ENCODE results near the gene GINS1. TPM values are rescaled to one million over a fixed set of nuclear protein-coding genes. Genes with fewer than 3 reads are reported as not detected.
A peak's percentile ranks its signal among the peaks of the same experiment; 100 is the strongest.

GINS1 gene
- total and polyA plus RNA-seq, 2 donors (not counting 3 experiments of a cell fraction or from before 2014, with no cell fraction given), result 8.2 to 26.3 TPM

DNA sequence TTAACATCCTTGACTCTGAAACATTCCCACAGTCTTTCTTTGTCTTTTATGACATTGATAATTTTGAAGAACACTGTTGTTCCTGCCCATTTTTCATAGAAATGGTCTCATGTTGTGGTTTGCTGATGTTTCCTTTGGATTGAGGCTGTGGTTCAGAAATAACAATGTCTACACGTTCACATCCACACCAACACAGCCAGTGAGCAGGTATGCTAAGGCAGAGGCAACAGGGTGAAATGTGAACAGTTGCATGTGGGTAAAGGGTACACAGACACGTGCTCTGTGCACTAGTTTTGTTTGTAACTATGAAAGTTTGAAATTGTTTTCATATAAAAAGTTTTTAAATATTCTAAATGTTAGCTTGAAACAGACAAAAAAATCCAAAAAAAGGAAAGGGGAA lies 78.4 kb downstream of the GINS1 start:
- ChIA-PET CTCF (interaction anchor here (1.4 to 1.8 kb wide), 2 partner anchors 55 to 87 kb away, joined by 4 to 5 read pairs; no protein-coding TSS in a partner anchor), POLR2A (no interaction called here)
- no peaks in the 10 kb centered on the region for H3K9me3 ChIP-seq (replicated peaks; ENCODE audit: control insufficient read depth, insufficient read depth, low read length)
- no peaks in the 10 kb centered on the region for H3K79me2 ChIP-seq (ENCODE audit: control insufficient read depth, insufficient read depth, low read length)
- no peak overlapping the region for H3K4me3 ChIP-seq (replicated peaks in 1 of 3; ENCODE audit: insufficient read depth in 1 of 3, low read depth in 1 of 3, low read length in 3 of 3)
- dilution Hi-C loops (cut with MboI; ENCODE audit: extremely low pct_ligation_motif_present, low sequenced_read_pairs), result no loop called here
- DNase-seq (ENCODE audit: low read depth, low spot score), result peak; percentile 12
- peak overlapping the region; percentile 43 for H3K9ac ChIP-seq (replicated peaks; ENCODE audit: extremely low read depth, insufficient read depth, low read length)
- peak; percentile 4 for FAIRE-seq
- no peak for TF ChIP-seq GATA2 (IDR thresholded peaks at IDR 0.05; ENCODE audit: insufficient read depth, insufficient read length, low read depth, low read length)
- TF ChIP-seq, protein P1, sequence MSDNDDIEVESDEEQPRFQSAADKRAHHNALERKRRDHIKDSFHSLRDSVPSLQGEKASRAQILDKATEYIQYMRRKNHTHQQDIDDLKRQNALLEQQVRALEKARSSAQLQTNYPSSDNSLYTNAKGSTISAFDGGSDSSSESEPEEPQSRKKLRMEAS (IDR thresholded peaks at IDR 0.05; ENCODE audit: insufficient read depth, insufficient read length), result no peak
- TF ChIP-seq JUN (IDR thresholded peaks at IDR 0.05; ENCODE audit: borderline replicate concordance, insufficient read depth, insufficient read length, low read depth), result no peak
- TF ChIP-seq, protein P2, sequence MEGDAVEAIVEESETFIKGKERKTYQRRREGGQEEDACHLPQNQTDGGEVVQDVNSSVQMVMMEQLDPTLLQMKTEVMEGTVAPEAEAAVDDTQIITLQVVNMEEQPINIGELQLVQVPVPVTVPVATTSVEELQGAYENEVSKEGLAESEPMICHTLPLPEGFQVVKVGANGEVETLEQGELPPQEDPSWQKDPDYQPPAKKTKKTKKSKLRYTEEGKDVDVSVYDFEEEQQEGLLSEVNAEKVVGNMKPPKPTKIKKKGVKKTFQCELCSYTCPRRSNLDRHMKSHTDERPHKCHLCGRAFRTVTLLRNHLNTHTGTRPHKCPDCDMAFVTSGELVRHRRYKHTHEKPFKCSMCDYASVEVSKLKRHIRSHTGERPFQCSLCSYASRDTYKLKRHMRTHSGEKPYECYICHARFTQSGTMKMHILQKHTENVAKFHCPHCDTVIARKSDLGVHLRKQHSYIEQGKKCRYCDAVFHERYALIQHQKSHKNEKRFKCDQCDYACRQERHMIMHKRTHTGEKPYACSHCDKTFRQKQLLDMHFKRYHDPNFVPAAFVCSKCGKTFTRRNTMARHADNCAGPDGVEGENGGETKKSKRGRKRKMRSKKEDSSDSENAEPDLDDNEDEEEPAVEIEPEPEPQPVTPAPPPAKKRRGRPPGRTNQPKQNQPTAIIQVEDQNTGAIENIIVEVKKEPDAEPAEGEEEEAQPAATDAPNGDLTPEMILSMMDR (IDR thresholded peaks at IDR 0.05; ENCODE audit: extremely low read depth in 1 of 2, insufficient read depth in 1 of 2, low read depth in 1 of 2, low read length in 2 of 2), result no peak
- no peak for TF ChIP-seq POLR2A (IDR thresholded peaks at IDR 0.05; ENCODE audit: low read depth, low read length)
- TF ChIP-seq POLR2AphosphoS5 (IDR thresholded peaks at IDR 0.05; ENCODE audit: insufficient read depth, low read depth, low read length), result no peak
- TF ChIP-seq MYC (IDR thresholded peaks at IDR 0.05; ENCODE audit: low read depth, low read length), result no peak
- no peak for TF ChIP-seq EZH2 (IDR thresholded peaks at IDR 0.05; ENCODE audit: borderline replicate concordance, low read depth, low read length, severe bottlenecking)
- TF ChIP-seq FOS (IDR thresholded peaks at IDR 0.05; ENCODE audit: borderline replicate concordance, insufficient read depth, low read length), result no peak
- intact Hi-C loops (cut with micrococcal nuclease), result loop anchor here (1.0 to 5.0 kb wide), 4 partner anchors 22 to 137 kb away; no protein-coding TSS in a partner anchor
- H2AFZ ChIP-seq (ENCODE audit: low read depth, low read length), result no peak overlapping the region
- H3K9me1 ChIP-seq (replicated peaks; ENCODE audit: control insufficient read depth, extremely low read depth, insufficient read depth, low read length), result no peaks in the 10 kb centered on the region
- H3K27me3 ChIP-seq (ENCODE audit: control insufficient read depth in 2 of 2, insufficient read depth in 2 of 2, low read length in 2 of 2), result no peaks in the 10 kb centered on the region
- H4K20me1 ChIP-seq (replicated peaks; ENCODE audit: control insufficient read depth, extremely low read depth, insufficient read depth, low read length), result no peaks in the 10 kb centered on the region
- no TSS peak for BruUV-seq (replicated peaks)
- H3K27ac ChIP-seq (ENCODE audit: insufficient read depth, low read depth, low read length), result peak overlapping the region; percentile 53
- peak overlapping the region; percentile 47 for H3K4me2 ChIP-seq (ENCODE audit: insufficient read depth, low read length)
- peaks cover 33% of the 10 kb centered on the region for H3K4me1 ChIP-seq (ENCODE audit: control insufficient read depth, extremely low read depth, insufficient read depth, low read length)
- H3K36me3 ChIP-seq (ENCODE audit: control insufficient read depth in 2 of 2, extremely low read depth in 1 of 2, insufficient read depth in 2 of 2, low read length in 2 of 2), result peaks cover 0 to 24% of the 10 kb centered on the region in 2 experiments

All from endothelial cell of umbilical vein (primary cell).